Liver (tissue), 9 donors: ENCODE data around the gene PKP4. TPM values are rescaled to one million over a fixed set of nuclear protein-coding genes. Genes with fewer than 3 reads are reported as not detected.

Experiments used
- DNase-seq: peaks from one replicate; pipeline ENCODE4 v3.0.0-alpha.2; 2017; ENCODE audit warnings: low spot score
- H3K27ac ChIP-seq, 2 donors: one replicate each; pipeline ENCODE4 v1.7.0; 2013; ENCODE audit warnings: inconsistent platforms in 2 of 2, low read length in 2 of 2, control low read depth in 1 of 2, low read depth in 1 of 2, mild to moderate bottlenecking in 1 of 2
- H3K27me3 ChIP-seq, 4 donors: one replicate each; pipeline versions ENCODE4 v1.6.1 to v1.7.0; 2013; ENCODE audit warnings: low read length in 3 of 4, inconsistent platforms in 1 of 4, mild to moderate bottlenecking in 1 of 4, moderate library complexity in 1 of 4; ENCODE audit not compliant: control insufficient read depth in 4 of 4, insufficient read depth in 4 of 4
- H3K36me3 ChIP-seq, 4 donors: one replicate each; pipeline versions ENCODE4 v1.6.1 to v1.7.0; 2013; ENCODE audit warnings: low read length in 3 of 4, mild to moderate bottlenecking in 3 of 4, low read depth in 1 of 4, moderate library complexity in 1 of 4; ENCODE audit not compliant: control insufficient read depth in 4 of 4, insufficient read depth in 3 of 4
- H3K4me1 ChIP-seq, 4 donors: one replicate each; pipeline versions ENCODE4 v1.6.1 to v1.7.0; 2013; ENCODE audit warnings: low read length in 3 of 4, mild to moderate bottlenecking in 3 of 4, moderate library complexity in 1 of 4; ENCODE audit not compliant: control insufficient read depth in 4 of 4, insufficient read depth in 4 of 4
- H3K4me3 ChIP-seq, 3 donors: one replicate each; pipeline versions ENCODE4 v1.6.1 to v1.7.0; 2013; ENCODE audit warnings: low read length in 3 of 3, control low read depth in 1 of 3, low read depth in 1 of 3, mild to moderate bottlenecking in 1 of 3
- H3K9ac ChIP-seq, 2 donors: one replicate each; pipeline ENCODE4 v1.7.0; 2013; ENCODE audit warnings: low read length in 2 of 2, mild to moderate bottlenecking in 2 of 2, moderate library complexity in 2 of 2, control low read depth in 1 of 2, low read depth in 1 of 2
- H3K9me3 ChIP-seq, 4 donors: one replicate each; pipeline versions ENCODE4 v1.6.1 to v1.7.0; 2013; ENCODE audit warnings: low read length in 3 of 4; ENCODE audit not compliant: control insufficient read depth in 4 of 4
- HNF4A ChIP-seq, 2 donors: conservative IDR thresholded peaks; 2 replicates each; pipeline ENCODE4 v1.6.1; 2016; ENCODE audit warnings: antibody characterized with exemption in 2 of 2, mild to moderate bottlenecking in 2 of 2
- HNF4G ChIP-seq: IDR thresholded peaks from 2 replicates; pipeline ENCODE4 v1.6.1; 2016; ENCODE audit warnings: antibody characterized with exemption
- JUND ChIP-seq, 2 donors: IDR thresholded peaks; 2 replicates each; pipeline ENCODE4 v1.6.1; 2016; ENCODE audit warnings: antibody characterized with exemption in 2 of 2
- YY1 ChIP-seq: IDR thresholded peaks from 2 replicates; pipeline ENCODE4 v1.6.1; 2016; ENCODE audit warnings: antibody characterized with exemption, mild to moderate bottlenecking
- WGBS: extraction: QIAGEN DNeasy Blood & Tissue Kit; methylation state at CpG from one replicate; pipeline ENCODE4 v1.1.7; 2013; 5-methylcytosine and 5-hydroxymethylcytosine counted together
- polyA plus RNA-seq, 2 donors: library from polyadenylated mRNA; stranded (reverse) in 1 of 2; unstranded in 1 of 2; fragments of 200-250 nt in 1 of 2; fragments of >200 nt in 1 of 2; fragmentation: Nextera tagmentation in 1 of 2; extraction: Ambion mirVana in 1 of 2; gene quantifications; one replicate each; pipeline versions ENCODE4 v1.2.1 to v1.2.3, GENCODE V29; 2013 to 2015
- total RNA-seq, 2 donors: library from RNA; depleted of rRNA; stranded (reverse); fragments of >200 nt; gene quantifications; one replicate each; pipeline ENCODE4 v1.2.3, GENCODE V29; 2014
- TF ChIP-seq, protein P1 (sequence below): IDR thresholded peaks from 2 replicates; pipeline ENCODE4 v1.6.1; 2016; ENCODE audit warnings: antibody characterized with exemption, mild to moderate bottlenecking
- TF ChIP-seq, protein P2 (sequence below): IDR thresholded peaks from 2 replicates; pipeline ENCODE4 v1.6.1; 2016; ENCODE audit warnings: antibody characterized with exemption
- TF ChIP-seq, protein P3 (sequence below): IDR thresholded peaks from 2 replicates; pipeline ENCODE4 v1.6.1; 2016; ENCODE audit warnings: antibody characterized with exemption
- TF ChIP-seq, protein P4 (sequence below): IDR thresholded peaks from 2 replicates; pipeline ENCODE4 v1.6.1; 2016; ENCODE audit warnings: antibody characterized with exemption
- donor health status: healthy.
- donor health status: healthy.
- donor health status: healthy.
- donor health status: healthy.
- donor health status: healthy.

PKP4 gene
- total and polyA plus RNA-seq, 4 donors, result 7.7 to 33.8 (median 19.0) TPM

DNA sequence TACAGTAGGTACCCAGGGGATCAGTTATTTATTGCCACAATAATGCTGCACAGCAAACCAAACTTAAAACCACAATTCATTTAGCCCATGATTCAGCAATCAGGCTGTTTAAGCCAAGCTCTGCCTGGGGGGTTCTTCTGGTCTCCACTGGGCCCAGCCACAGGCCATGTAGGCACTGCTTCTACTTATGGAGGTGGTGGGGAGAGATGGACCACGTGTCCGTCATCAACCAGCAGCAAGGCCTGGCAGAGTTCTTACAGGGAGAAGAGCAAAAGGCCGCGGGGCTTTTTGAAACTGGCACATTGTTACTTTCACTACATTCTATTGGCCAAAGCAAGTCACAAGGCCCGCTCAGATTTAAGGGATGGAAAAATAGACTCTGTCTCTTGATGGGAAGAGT is 262.1 kb downstream of the PKP4 start:
- Histone ChIP-seq H3K27ac (no peak overlapping the region), H3K27me3 (no peaks in the 10 kb centered on the region), H3K36me3 (no peaks in the 10 kb centered on the region), H3K9me3 (peaks cover 0 to 7% (median 0%) of the 10 kb centered on the region in 4 donors), H3K4me1 (no peaks in the 10 kb centered on the region), H3K4me3 (no peak overlapping the region), H3K9ac (no peak overlapping the region)
- TF ChIP-seq HNF4G, result no peak
- TF ChIP-seq YY1, result no peak
- TF ChIP-seq, protein P1, sequence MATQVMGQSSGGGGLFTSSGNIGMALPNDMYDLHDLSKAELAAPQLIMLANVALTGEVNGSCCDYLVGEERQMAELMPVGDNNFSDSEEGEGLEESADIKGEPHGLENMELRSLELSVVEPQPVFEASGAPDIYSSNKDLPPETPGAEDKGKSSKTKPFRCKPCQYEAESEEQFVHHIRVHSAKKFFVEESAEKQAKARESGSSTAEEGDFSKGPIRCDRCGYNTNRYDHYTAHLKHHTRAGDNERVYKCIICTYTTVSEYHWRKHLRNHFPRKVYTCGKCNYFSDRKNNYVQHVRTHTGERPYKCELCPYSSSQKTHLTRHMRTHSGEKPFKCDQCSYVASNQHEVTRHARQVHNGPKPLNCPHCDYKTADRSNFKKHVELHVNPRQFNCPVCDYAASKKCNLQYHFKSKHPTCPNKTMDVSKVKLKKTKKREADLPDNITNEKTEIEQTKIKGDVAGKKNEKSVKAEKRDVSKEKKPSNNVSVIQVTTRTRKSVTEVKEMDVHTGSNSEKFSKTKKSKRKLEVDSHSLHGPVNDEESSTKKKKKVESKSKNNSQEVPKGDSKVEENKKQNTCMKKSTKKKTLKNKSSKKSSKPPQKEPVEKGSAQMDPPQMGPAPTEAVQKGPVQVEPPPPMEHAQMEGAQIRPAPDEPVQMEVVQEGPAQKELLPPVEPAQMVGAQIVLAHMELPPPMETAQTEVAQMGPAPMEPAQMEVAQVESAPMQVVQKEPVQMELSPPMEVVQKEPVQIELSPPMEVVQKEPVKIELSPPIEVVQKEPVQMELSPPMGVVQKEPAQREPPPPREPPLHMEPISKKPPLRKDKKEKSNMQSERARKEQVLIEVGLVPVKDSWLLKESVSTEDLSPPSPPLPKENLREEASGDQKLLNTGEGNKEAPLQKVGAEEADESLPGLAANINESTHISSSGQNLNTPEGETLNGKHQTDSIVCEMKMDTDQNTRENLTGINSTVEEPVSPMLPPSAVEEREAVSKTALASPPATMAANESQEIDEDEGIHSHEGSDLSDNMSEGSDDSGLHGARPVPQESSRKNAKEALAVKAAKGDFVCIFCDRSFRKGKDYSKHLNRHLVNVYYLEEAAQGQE, result no peak
- TF ChIP-seq, protein P2, sequence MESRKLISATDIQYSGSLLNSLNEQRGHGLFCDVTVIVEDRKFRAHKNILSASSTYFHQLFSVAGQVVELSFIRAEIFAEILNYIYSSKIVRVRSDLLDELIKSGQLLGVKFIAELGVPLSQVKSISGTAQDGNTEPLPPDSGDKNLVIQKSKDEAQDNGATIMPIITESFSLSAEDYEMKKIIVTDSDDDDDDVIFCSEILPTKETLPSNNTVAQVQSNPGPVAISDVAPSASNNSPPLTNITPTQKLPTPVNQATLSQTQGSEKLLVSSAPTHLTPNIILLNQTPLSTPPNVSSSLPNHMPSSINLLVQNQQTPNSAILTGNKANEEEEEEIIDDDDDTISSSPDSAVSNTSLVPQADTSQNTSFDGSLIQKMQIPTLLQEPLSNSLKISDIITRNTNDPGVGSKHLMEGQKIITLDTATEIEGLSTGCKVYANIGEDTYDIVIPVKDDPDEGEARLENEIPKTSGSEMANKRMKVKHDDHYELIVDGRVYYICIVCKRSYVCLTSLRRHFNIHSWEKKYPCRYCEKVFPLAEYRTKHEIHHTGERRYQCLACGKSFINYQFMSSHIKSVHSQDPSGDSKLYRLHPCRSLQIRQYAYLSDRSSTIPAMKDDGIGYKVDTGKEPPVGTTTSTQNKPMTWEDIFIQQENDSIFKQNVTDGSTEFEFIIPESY, result no peak
- TF ChIP-seq HNF4A (conservative IDR thresholded peaks at IDR 0.05), result no peak
- TF ChIP-seq, protein P3, sequence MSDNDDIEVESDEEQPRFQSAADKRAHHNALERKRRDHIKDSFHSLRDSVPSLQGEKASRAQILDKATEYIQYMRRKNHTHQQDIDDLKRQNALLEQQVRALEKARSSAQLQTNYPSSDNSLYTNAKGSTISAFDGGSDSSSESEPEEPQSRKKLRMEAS, result no peak
- DNase-seq, result no peak
- WGBS, result 91% methylated on average over 5 of the region's 5 CpGs

DNA sequence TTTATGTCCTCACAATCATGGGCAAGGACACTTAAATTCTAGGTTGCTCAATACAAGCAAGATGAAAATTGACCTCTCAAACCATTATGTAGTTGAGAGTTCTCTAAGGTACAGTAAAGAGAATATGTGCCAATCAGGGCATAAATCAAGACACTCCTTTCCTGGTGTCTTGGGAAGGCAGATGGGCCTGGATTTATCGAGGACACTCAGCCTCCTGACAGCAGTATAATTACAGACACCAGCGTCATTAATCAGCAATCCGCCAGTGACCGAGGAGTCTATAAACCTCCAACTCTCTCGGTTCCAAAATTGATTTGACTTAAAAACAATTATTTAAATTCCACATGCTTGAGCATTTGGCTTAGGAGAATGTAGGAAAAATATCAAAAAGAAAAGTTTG is 262.7 kb downstream of the PKP4 start:
- TF ChIP-seq JUND (IDR thresholded peaks at IDR 0.05), result no peak
- TF ChIP-seq, protein P3, result no peak
- Histone ChIP-seq H3K4me1 (no peaks in the 10 kb centered on the region), H3K4me3 (no peak overlapping the region), H3K36me3 (no peaks in the 10 kb centered on the region), H3K9ac (no peak overlapping the region), H3K27ac (no peak overlapping the region), H3K9me3 (peaks cover 0 to 3% (median 0%) of the 10 kb centered on the region in 4 donors), H3K27me3 (no peaks in the 10 kb centered on the region)
- 94% methylated on average over 5 of the region's 5 CpGs for WGBS
- DNase-seq, result no peak

DNA sequence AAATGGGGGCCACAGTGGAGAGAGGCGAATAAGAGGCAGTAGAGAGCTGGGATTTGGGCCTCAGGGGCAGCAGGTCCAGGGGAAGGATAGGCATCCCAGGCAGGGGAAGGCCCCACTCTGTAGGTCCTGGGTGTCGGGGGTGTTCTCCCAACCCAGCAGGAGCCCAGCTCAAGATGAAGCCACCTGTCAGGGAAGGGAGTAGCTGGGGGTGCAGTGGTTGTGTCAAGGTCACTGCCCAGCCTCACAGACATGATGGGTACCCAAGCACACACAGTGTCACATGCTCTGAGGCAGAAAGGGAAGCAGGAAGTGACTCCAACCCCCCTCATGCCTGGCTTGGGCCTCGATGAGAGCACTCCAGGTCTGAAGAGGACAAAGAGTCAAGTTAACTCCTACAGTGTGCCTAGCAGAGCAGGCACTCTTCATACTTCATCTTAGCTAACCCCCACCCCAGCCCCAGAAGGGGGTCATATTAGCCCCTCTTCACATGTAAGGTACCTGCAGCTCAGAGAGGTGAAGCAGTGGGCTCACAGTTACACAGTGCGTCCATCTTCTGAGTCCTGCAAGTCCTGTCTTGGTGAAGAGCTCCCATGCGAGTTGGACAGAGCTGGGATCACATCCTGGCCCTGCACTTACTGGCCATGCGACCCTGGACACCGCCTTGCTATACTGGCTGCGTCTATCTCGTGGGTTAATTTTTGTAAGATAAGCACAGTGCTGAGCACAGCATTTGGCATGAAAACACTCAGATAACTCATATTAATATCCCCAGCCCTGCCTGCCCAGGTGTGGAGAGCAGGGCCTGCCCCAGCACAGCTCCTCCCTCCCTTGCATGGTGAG is 265.7 kb downstream of the PKP4 start:
- H3K36me3 ChIP-seq, result no peaks in the 10 kb centered on the region
- TF ChIP-seq, protein P4, sequence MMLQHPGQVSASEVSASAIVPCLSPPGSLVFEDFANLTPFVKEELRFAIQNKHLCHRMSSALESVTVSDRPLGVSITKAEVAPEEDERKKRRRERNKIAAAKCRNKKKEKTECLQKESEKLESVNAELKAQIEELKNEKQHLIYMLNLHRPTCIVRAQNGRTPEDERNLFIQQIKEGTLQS, result no peak
- no peak for TF ChIP-seq JUND (IDR thresholded peaks at IDR 0.05)
- TF ChIP-seq, protein P2, result no peak
- no peak for TF ChIP-seq YY1
- H3K9me3 ChIP-seq, result no peaks in the 10 kb centered on the region
- H3K9ac ChIP-seq, result no peak overlapping the region
- H3K4me3 ChIP-seq, result no peak overlapping the region
- no peak overlapping the region for H3K27ac ChIP-seq
- DNase-seq, result no peak
- WGBS, result 92% methylated on average over 9 of the region's 9 CpGs
- no peaks in the 10 kb centered on the region for H3K4me1 ChIP-seq
- H3K27me3 ChIP-seq, result no peaks in the 10 kb centered on the region
